Measurements from ENCODE around the gene CDRT15L2.
"Not testable (repeated sequence)": the region's sequence is repeated elsewhere in the genome, so short reads cannot be mapped to it uniquely, and the experiment has no call there.

Gene CDRT15L2

DNA sequence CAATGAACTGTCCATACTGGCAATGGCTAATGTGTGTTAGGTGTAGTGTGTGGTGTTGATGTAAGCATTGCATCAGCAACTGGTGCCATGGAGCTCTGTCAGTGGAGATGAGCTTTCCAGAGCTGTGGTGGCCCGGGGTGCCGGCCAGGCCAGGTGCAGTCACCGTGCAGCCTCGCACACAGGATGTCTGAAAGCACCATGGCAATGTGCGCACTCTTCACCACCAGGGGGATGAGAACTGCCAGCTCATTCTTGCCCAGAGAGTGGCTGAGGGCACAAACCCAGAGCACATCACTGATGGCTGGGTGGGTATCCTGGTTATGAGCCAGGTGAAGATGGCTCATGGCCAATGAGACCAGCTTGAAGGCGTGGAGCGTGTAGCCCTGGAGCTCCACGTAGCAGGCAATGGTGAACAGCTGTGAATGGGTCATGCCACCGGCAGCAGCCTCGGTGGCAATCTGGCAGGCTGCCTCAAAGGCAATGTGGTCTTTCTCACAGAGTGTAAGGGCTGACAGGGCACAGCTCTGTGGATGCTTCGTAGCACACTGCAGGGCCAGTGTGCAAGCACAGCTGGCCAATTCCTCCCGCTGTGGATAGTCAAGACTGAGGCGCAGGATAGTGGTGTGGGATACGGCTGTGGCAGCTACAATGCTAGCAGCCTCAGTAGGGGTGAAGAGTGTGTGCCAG, 4.5 kb downstream of the CDRT15L2 start:
- DNase-seq, result not testable (repeated sequence)

DNA sequence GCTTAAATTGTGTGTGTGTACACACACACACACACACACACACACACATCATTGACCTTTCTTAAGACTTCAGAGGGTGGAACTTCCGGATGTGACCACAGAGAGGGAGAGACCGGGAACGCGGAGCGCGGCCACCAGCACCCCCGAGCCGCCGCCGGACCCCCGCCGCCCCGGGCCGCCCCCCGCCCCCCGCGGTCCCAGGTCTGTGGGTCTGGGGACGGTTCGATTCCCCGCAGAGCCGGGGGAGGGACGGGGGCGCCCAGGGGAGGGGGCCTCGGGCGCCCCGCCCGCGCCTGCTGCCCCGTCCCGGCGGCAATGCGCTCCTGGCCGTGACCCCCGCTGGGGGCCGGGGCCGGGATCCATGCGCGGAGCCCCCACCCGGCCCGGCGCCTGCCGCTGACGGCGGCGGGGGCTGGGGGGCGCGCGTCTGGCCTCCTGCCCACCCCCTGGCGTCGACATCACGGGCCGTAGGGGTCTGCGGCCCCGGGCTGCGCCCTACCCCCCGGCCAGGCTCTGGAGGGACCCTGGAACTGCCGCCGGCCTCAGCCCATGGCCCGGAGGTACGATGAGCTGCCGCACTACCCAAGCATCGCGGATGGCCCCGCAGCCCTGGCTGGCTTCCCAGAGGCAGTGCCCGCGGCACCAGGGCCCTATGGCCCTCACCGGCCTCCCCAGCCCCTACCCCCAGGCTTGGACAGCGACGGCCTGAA, 9.4 kb downstream of the CDRT15L2 start:
- not testable (repeated sequence) for DNase-seq

DNA sequence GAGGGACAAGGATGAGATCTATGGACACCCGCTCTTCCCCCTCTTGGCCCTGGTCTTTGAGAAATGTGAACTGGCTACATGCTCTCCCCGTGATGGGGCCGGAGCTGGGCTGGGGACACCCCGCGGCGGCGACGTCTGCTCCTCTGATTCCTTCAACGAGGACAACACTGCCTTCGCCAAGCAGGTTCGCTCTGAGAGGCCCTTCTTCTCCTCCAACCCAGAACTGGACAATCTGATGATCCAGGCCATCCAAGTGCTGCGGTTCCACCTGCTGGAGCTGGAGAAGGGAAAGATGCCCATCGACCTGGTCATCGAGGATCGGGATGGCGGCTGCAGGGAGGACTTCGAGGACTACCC, 9.9 kb downstream of the CDRT15L2 start:
- DNase-seq, result not testable (repeated sequence)

DNA sequence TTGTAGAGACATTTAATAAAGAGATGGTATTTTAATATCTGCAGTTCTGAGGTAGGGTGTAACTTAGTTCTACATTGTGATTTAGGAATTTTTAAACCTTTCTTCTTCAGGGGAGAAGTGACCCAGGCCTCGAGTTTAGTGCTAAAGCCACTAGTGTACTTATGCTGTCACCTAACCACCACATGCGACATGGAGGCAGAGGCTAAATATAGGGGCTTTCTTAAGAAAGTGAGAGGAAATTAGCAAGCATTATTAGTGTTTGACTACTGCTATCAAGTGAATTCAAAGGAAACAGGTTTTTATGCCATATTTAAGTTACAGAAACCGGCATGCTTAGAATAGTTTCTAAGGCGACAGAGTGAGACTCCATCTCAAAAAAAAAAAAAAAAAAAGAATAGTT, 11.5 kb downstream of the CDRT15L2 start:
- not testable (repeated sequence) for DNase-seq

DNA sequence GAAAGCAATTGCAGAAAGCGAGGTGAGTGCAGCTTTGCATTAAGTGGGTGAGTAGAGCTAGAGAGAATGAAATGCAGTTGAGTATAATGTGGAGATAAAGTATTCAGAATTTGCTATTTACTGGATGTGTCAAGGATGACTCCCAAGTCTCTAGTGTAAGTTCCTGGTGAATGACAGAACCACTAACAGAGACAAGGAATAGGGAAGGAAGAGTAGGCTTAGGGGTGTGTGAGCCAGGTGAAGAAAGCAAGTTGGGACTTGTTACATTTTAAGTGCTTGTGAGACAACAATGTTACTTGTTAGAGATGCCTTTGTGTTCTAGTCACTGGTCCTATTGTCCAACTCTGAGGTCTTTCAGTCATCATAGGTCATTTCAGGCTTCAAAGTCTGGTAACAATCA, 26.0 kb downstream of the CDRT15L2 start:
- not testable (repeated sequence) for DNase-seq

DNA sequence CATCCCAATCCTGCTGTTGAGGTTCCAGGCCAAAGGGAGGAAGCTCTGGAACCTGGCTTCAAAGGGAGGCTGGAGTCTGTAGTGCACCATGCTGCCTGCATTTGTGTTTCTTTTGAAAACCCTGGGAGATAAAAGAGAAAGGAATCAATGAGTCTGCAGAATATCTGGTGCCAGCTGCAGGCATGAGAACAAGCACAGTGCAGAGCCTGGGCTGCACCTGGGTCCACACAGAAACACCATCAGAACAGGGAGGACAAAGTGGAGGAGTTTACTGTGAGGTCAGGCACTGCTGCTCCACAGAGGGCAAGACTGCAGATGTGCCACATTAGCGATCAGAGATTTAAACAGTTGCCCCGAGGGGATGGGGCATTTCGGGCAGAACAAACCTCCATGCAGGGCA, 30.0 kb downstream of the CDRT15L2 start:
- DNase-seq, result not testable (repeated sequence)

DNA sequence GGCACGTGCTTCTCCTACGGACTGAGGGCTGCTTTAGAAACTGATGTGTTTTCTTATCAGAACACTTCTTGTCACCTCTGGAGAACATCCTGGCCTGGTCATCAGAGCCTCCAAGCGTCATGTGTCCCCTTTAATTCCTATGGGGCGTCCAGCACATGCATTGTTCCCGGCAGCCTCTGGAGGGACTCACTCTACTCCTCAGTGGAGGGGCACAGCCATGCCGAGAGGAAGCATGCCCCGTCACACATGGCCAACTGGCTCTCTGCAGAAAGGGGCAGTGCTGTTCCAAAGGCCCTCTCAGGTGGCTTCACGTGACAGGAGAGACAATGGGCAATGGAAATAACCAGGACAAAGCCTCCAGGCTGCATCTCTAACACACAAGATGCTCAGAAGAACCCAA, 31.8 kb downstream of the CDRT15L2 start:
- no peak for DNase-seq

DNA sequence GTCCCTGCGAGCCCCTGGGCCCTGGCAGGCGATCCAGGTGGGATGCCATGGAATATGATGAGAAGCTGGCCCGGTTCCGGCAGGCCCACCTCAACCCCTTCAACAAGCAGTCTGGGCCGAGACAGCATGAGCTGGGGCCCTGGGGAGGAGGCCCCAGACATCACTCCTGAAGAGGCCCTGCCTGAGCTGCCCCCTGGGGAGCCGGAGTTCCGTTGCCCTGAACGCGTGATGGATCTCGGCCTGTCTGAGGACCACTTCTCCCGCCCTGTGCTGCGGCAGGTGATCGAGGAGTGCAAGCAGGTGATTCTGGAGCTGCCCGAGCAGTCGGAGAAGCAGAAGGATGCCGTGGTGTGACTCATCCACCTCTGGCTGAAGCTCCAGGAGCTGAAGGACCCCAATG, 33.1 kb downstream of the CDRT15L2 start:
- no peak for DNase-seq

DNA sequence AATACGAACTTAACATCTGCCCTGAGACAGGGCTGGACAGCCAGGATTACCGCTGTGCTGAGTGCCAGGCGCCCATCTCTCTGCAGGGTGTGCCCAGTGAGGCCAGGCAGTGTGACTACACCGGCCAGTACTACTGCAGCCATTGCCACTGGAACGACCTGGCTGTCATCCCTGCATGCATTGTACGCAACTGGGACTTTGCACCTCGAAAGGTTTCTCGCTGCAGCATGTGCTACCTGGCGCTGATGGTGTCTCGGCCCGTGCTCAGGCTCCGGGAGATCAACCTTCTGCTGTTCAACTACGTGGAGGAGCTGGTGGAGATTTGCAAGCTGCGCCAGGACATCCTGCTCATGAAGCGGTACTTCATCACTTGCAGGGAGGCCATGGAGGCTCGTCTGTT, 33.7 kb downstream of the CDRT15L2 start:
- DNase-seq, result no peak

DNA sequence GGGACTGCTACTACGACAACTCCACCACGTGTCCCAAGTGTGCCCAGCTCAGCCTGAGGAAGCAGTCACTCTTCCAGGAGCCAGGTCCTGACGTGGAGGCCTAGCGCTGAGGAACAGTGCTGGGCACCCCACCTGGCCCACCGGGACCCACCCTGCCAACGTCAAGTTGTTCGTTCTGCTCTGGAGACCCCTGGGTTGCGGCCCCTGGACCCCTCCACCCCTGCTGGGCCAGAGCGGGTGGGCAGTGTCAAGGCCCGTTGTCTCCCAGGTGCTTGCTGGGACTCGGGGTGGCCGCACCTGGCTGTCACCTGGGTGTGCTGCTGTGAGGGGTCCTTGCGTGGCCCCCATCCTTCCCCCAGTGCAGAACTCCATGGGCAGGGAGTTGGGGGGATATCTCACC, 34.4 kb downstream of the CDRT15L2 start:
- DNase-seq, result no peak

DNA sequence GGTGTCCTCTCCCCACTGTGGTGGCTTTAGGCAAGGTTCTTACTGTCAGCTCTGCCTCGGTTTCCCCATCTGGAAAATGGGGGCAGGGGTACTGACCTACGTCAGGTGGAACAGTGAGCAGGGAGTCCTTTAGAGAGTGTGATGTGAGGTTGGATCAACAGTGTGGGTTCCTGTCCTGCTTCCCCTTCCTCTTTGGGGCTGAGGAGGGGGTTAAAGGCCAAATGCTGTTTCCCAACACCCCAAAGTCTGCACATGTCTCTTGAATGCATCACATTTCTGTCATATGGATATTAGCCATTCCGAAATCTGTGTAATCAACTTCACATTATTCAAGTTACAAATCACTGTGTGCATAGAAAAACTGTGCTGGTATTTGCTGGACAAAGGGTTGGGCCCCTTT, 35.9 kb downstream of the CDRT15L2 start:
- not testable (repeated sequence) for DNase-seq

Data from activated CD4-positive, alpha-beta T cell treated with anti-CD3 and anti-CD28 coated beads, Interleukin-2, amount 50 U/mL, for 48 hours (primary cell).